Ureter (tissue), 1 donor: ENCODE data around the gene MAJIN. TPM values are rescaled to one million over a fixed set of nuclear protein-coding genes. Genes with fewer than 3 reads are reported as not detected.

Source experiments
- DNase-seq: peaks from one replicate; pipeline ENCODE4 v3.0.0-alpha.2; 2020; ENCODE audit warnings: low spot score
- total RNA-seq: library from RNA; stranded (reverse); gene quantifications from one replicate; pipeline ENCODE4 v1.2.4, GENCODE V29; 2023
- donor health status: DM: yes; HTN: yes; CAD: no.

The MAJIN gene
- total RNA-seq, 1 donor from 2014 or later, result not detected

DNA sequence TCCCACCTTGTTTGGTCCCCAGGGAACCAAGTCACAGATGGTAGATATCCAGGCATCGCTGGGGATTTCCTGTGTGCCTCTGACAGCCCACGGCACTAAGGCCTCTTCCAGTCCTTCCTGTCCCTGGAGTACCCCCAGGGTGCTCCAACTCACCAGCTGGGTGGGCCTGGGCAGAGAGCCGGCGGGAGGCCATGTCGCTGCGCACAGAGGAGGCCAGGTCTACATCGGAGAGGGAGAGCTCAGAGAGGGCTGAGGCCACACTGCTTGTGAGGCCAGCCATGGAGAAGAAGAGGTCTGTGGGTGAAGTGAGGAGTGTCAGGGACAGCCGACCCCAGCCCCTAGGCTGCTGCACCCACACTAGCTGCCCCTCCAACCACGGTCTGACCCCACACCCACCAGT, 60.2 kb downstream of the MAJIN start:
- DNase-seq, result no peak

GRCh38 chr11:64911142-64911541, 60.8 kb downstream of the MAJIN start:
- DNase-seq, result no peak

DNA sequence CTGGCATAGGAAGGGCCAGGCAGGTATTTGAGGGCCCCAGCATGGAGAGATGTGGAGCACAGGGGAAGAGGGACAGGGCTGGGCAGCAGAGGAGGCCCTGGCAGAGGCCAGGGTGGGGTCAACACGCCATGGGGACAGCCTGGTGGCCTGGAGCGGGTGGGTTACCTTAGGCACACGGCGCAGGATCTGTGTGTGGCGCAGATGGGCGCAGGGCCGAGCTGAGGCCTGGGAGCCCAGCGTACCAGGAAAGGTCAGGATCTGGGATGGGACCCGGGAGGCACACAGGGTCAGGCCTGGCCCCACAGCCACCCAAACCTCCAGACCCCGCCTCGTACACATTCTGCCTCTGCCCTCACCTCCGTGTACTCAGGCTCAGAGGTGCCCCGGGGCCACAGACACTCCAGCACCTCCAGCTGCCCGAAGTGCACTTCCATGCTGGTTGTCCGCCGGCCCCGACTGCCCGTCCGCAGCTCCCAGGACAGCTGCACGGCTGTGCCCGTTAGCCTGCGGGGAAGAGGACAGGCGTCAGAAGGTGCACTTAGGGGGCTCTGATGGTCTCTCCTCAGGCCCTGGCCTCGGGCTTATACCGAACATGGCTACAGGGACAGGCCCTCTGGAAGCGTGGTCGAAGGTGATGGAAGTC, 61.3 kb downstream of the MAJIN start:
- DNase-seq, result no peak

DNA sequence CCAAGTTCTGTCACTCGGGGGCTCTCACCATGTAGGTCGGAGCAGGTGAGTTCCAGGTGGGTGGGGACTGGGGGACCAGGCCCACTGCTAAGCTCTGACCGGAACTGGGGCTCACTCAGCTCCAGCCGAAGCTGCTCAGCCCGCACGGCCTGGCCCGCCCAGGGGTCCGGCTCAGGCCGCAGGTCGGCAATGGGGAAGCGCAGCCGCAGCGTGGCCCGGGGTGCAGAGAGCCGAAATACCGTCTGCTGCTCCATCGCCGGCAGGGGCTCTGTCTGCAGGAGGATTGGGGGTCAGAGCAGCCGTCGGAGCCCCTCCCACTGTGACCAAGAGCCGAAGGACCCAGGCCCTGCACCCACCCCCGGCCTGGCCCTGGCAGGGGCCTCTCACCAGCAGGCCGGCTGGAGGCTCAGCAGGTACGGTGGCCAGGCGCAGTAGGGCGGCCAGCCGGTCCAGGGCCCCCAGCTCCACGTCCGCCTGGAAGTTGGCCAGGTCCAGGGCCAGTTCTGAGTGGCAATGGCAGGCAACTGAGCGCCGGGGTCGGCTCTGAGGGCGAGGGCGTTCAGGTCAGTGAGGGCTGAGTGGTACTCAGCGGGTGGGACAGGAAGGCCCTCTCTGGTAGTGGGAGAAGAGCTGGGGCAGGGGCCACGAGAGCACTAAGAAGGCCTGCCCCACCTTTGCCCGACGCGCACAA, 62.1 kb downstream of the MAJIN start:
- DNase-seq, result no peak

GRCh38 chr11:64908766-64909165, 63.1 kb downstream of the MAJIN start:
- no peak for DNase-seq

GRCh38 chr11:64906314-64906635, 65.6 kb downstream of the MAJIN start:
- DNase-seq, result no peak

- DNase-seq, result no peak
Observed at GRCh38 chr11:64905516-64906313, 66.2 kb downstream of the MAJIN start.

DNA sequence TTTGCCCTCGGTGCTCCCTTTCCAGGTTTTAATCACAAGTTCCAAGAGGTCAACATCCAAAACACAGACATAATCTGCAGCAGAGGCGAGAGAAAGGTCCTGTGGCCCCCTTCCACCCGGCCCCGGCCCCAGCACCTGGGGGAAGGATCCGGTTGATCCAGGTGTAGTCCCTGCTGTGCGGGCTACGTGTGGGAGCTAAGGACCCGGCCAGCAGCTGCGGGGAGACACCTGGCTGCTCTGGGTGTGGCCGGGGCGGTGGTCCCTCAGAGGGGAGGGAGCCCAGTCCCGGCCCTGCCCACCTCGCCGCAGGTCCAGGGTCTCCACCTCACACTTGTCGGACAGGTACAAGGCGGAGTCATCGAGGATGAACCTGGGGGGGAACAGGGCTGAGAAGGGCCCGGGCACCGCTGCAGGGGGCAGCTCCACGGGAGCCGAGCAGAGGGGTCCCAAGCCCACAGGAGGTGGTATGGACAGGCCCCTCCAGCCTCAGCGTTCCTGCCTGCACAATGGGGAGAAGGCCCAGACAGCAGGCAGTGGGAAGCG, 68.5 kb downstream of the MAJIN start:
- no peak for DNase-seq

DNA sequence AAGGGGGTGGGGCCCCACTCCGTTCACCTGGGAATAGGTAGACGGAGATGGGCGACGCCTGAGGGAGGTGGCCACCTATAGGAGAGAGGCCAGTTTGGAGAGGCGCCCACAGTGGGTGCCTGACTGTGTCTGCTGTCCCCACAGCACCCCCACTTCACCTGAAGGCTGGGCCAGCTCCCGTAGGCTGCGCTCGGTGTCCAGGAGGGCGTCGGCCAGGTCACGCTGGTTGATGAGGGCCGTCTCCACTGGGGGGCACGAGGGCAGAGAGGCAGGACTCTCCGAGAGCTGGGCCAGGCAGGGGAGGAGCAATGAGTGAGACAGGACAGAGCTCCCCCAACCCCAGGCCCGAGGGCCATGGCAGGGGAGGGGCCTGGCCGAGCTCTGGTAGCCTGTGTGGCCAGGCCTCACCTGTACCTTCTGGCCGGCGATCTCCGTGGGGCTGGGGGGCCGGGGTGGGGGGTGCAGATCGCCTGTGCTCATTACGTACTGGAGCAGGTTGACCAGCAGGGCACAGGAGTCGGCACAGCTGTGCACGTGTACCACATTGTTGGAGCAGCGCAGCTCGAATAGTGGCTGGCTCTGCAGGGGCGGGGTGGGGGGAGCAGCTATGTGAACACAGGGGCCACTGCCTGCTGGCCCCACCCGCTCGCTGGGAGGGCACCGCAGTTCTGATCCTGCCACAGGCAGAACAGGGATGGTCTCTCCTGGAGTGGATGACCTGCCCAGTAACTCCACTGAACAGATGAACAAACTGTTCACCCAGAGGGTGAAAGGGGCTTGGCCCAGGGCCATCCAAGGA, 69.6 kb downstream of the MAJIN start:
- no peak for DNase-seq

DNA sequence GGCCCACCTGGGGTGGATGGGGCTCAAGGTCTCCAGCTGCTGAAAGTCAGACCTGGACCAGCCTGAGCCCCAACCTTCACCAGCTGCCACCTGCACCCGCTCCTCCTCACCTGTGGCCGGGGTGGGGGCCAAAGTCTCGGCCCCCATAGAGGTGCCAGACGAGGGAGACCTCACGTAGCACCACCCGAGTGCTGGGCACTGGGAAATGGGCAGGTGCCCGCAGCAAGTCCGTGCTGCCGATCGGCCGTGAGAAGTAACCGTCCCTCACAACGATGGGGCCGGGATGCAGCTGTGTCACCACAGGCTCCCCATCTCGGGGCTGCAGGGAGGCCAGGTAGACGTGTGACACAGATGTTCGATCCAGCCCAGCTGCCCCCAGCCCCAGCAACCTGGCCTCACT, 71.1 kb downstream of the MAJIN start:
- DNase-seq, result no peak

- no peak for DNase-seq
Observed at GRCh38 chr11:64900263-64900678, 71.6 kb downstream of the MAJIN start.

DNA sequence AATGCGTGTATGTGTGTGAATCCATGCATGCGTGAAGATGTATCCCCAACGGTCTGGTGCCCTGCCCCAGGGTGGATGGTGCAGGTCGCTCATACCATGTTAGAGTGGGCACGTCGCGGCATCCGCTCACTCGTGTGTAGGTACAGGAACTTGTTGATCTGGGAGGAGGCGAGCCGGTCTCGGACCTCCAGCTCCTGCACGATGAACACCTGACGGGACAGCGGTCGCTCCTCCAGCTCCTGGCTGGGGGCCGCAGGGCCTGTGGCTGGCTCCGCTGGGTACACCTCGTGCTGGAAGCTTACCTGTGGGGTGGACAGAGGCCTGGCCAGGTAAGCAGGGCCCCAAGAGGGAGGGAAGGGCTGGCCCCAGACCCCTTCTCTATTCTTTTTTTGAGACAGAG, 73.4 kb downstream of the MAJIN start:
- no peak for DNase-seq

DNA sequence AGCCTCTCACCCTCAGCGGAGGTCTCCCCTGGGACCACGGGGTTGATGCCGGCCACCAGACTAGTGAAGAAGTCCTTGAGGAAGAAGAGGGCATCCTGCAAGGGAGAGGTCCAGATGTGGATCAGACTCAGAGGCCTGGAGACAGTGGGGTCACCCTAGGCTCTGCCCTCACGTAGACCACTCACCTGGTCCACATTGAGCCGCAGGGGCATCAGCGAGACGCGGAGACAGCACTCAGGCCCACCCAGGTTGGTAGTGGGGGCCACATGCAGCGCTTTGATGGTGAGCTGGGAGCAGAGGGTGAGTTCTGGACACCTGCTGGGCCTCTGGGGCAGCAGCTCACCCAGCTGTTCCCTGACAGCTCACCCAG, 73.8 kb downstream of the MAJIN start:
- no peak for DNase-seq

DNA sequence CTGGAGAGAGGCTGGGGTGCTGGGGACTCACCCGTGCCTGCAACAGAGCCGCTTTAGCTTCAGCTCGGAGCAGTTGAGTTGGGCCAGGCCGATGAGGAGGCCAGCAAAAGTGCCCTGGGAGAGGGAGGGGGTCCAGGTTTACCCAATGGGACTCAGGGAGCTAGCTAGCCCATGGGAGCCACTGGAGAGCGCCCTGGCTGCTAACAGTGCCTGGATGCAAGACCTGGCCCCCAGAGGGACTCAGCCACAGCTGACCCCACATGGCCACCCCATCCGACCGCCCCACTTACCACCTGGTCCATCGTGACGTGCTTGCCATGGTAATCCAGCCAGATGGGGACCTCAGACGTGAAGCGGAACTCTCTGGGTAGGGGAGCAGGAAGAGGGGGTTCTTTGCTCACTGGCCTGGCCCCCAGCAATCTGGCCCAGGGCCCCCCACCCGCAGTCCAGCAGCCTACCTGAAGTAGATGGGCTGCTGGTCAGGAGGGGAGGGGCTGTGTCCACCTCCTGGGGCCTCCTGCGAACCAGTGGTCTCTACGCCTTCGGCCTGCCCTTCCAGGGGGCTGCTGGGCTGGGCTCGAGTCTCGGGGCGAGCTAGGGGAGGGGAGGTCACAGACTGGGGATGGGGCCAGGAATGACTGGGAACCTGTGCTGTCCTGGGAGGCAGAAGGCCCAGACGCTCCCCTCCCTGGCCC, 74.4 kb downstream of the MAJIN start:
- DNase-seq, result no peak

GRCh38 chr11:64896448-64897022, 75.4 kb downstream of the MAJIN start:
- DNase-seq, result no peak

GRCh38 chr11:64894812-64895452, 77.0 kb downstream of the MAJIN start:
- no peak for DNase-seq

DNA sequence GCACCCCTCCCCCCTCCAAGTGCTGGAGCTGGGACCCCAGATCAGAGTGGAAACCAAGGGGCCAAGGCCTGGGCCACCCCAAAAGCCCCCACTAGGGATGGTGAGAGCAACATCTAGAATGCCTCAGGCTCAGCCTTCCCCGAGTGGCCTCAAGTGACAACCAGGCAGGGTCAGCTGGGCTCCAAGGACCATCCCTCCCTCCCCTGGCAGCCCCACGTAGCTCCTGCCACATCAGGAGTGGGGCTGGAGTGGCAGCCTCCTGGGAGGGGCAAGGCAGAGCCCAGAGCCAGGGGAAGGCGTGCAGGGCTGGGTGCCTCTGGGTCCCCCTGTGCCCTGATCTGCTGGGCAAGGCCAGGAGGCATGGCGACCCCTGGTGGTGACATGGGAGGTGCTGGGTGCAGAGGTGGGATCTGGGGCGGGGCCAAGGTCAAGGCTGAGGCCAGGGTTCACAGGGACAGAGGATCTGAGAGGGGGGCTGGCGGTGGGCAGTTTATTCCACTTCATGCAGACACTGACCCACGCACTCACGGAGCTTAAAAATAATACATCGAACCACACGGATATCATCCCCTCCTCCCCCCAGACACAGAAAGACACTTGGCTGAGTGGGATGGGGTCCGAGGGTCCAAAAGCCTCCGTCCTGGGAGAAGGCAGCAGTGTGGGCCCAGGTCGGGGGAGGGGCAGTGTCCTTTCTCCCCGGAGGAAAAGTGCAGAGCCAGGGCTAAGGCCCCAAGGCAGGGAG, 77.7 kb downstream of the MAJIN start:
- DNase-seq, result peak; percentile 83

DNA sequence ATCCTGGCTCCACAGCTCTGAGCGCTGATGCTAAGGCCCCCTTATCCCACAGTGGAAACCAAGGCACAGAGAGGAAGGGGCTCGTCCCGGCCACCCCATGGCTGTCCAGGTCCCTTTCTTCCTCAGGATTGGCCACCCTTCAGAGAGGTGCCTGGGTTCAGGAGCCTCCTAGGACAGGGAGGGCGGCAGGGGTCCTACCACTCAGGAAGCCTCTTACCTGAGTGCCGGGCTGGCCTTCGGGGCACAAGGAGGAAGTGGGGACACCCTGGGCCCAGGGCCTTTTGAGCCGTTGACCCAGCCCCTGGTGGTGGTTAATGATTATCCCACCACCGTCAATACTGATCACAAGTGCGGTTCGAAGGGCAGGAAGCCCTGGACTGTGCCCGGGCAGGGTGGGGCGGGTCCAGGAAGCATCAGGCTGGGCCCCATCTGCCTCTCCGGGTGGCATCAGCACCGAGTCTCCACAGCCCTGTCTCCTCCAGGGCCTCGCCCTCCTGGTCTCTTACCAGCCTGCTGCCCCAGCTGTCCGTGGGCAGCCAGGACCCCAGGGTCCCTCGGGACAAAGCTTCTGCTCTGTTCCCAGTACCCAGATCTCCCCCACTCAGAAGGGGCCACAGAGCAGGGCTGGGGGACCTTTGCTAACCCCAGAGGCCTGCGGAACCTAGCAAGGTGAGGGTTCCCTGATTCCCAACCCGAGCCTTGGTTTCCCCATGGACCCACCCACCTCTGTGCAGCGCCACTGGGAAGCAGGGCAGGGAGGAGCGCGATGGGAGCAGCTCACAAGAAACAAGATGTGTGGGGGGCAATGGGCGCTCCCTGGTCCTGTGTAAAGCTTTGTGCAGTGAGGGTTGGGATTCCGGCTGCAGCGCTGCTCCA, 78.5 kb downstream of the MAJIN start:
- no peak for DNase-seq

GRCh38 chr11:64892838-64893193, 79.1 kb downstream of the MAJIN start:
- DNase-seq, result no peak
